Cardiac muscle cell (in vitro differentiated cells and primary cell): ENCODE data around the gene KSR1. TPM values are rescaled to one million over a fixed set of nuclear protein-coding genes. Genes with fewer than 3 reads are reported as not detected.
"Not testable (repeated sequence)": the region's sequence is repeated elsewhere in the genome, so short reads cannot be mapped to it uniquely, and the experiment has no call there.

Experiments
- DNase-seq, 2 donors: peaks; one replicate each; pipeline versions ENCODE4 v3.0.0 to v3.0.0-alpha.2; 2010 to 2017; ENCODE audit warnings: low read depth in 1 of 2, low spot score in 1 of 2
- H3K27ac ChIP-seq: fragments of 200-600 bp; sonication (generic); 2 replicates; pipeline ENCODE4 v1.5.1; 2016
- H3K27me3 ChIP-seq: fragments of 200-600 bp; sonication (generic); 2 replicates; pipeline ENCODE4 v1.6.0; 2016; ENCODE audit warnings: control low read depth
- H3K36me3 ChIP-seq: fragments of 200-600 bp; sonication (generic); 2 replicates; pipeline ENCODE4 v1.5.1; 2016; ENCODE audit warnings: control low read depth
- H3K4me1 ChIP-seq: fragments of 200-600 bp; sonication (generic); 2 replicates; pipeline ENCODE4 v1.8.1; 2017; ENCODE audit warnings: low read depth, mild to moderate bottlenecking, mixed run types
- H3K4me3 ChIP-seq: fragments of 200-600 bp; sonication (generic); 2 replicates; pipeline ENCODE4 v1.5.1; 2016; ENCODE audit warnings: mild to moderate bottlenecking
- H3K9me3 ChIP-seq: fragments of 200-600 bp; sonication (generic); 2 replicates; pipeline ENCODE4 v1.5.1; 2017; ENCODE audit warnings: low read depth, mild to moderate bottlenecking, control low read depth
- polyA plus RNA-seq: library from polyadenylated mRNA; unstranded; fragments of >200 nt; fragmentation: Nextera tagmentation; extraction: Ambion mirVana; gene quantifications from 2 replicates; pipeline ENCODE4 v1.2.1, GENCODE V29; 2016
- total RNA-seq: library from RNA; depleted of rRNA; stranded (reverse); fragments of >200 nt; gene quantifications from 2 replicates; pipeline ENCODE4 v1.2.3, GENCODE V29; 2016
- TF ChIP-seq, protein P1 (sequence below): IDR thresholded peaks from 2 replicates; pipeline ENCODE4 v1.5.1; 2012; ENCODE audit warnings: low read depth, mild to moderate bottlenecking, low read length

Gene KSR1
- total and polyA plus RNA-seq, 2 experiments from 2014 or later = 15.7 to 29.0 TPM

DNA sequence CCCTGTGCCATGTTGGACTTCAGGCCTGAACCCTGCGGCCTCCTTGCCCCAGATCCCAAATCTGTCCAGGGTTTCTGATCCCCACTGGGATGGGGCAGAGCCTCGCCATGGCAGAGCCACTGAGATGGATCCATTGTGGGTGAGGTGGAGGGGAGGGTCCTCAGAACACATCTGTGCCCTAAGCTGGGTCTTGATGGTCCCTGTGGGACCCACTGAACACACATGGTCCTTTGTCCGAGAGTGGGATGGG lies 38.0 kb upstream of the KSR1 start:
- Histone ChIP-seq H3K4me1 (no peaks in the 10 kb centered on the region), H3K36me3 (no peaks in the 10 kb centered on the region), H3K27me3 (no peaks in the 10 kb centered on the region), H3K27ac (no peak overlapping the region), H3K4me3 (no peak overlapping the region), H3K9me3 (no peaks in the 10 kb centered on the region)
- no peak for DNase-seq
- TF ChIP-seq, protein P1, sequence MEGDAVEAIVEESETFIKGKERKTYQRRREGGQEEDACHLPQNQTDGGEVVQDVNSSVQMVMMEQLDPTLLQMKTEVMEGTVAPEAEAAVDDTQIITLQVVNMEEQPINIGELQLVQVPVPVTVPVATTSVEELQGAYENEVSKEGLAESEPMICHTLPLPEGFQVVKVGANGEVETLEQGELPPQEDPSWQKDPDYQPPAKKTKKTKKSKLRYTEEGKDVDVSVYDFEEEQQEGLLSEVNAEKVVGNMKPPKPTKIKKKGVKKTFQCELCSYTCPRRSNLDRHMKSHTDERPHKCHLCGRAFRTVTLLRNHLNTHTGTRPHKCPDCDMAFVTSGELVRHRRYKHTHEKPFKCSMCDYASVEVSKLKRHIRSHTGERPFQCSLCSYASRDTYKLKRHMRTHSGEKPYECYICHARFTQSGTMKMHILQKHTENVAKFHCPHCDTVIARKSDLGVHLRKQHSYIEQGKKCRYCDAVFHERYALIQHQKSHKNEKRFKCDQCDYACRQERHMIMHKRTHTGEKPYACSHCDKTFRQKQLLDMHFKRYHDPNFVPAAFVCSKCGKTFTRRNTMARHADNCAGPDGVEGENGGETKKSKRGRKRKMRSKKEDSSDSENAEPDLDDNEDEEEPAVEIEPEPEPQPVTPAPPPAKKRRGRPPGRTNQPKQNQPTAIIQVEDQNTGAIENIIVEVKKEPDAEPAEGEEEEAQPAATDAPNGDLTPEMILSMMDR = no peak

DNA sequence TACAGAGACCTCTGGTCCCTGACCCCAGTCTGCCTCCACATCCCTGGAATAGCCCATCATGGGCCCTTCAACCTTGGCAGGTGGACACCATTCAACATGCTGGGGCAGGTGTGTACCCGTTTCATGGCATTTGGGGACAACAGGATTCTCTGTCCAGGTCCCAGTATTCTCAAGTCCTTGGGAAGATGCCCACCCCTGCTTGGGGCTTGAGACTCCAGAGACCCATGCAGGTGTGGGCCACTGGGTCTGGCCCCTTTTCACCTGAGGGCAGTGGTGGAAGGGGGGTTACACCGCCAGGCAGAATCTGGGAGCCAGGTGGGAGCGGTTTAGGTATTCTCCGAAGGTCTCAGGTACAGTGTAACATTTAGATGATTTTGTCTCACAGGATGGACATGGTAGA lies 37.1 kb upstream of the KSR1 start:
- TF ChIP-seq, protein P1 = no peak
- no peaks in the 10 kb centered on the region for H3K27me3 ChIP-seq

DNA sequence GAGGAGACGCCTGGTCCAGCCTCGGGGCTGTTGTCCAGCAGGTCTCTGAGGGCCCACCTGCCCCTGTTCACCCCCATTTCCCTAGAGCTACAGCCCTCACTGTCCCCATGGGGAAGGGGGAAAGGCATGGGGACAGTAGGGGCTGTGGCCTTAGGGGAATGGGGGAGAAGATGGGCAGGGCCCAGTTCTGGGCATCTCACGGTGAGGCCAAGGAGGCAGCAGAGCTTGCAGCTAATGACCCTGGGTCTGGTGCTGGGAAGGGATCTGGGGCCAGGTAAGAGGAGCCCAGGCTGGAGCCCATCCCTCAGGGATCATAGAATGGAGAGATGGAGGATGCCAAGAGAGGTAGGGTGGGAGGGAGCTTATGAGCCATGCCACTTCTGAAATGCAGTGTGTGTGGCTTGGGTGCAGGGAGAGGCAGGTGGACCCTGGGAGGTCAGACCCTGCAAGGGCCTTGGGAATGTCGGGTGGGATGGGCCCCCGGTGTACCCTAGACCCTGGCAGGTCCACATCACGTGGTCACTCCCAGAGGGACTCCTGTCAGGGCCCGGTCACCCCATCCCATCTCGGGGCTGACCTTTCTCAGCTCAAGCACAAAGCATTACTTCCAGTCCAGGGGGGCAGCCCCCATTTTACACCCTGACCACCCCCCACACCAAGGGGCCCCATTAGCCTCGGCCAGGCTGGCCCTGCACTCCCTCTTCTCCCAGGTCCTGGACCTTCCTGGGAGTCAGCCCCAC lies 35.9 kb upstream of the KSR1 start:
- no peak for DNase-seq
- Histone ChIP-seq H3K9me3 (no peaks in the 10 kb centered on the region), H3K27ac (no peak overlapping the region), H3K36me3 (no peaks in the 10 kb centered on the region), H3K4me1 (no peaks in the 10 kb centered on the region), H3K4me3 (no peak overlapping the region), H3K27me3 (no peaks in the 10 kb centered on the region)
- TF ChIP-seq, protein P1 = no peak

More for the DNA sequence above, 37.1 kb upstream of the KSR1 start:
- no peak for DNase-seq
- no peaks in the 10 kb centered on the region for H3K36me3 ChIP-seq
- H3K4me1 ChIP-seq = no peaks in the 10 kb centered on the region
- H3K4me3 ChIP-seq = no peak overlapping the region
- no peak overlapping the region for H3K27ac ChIP-seq
- no peaks in the 10 kb centered on the region for H3K9me3 ChIP-seq

DNA sequence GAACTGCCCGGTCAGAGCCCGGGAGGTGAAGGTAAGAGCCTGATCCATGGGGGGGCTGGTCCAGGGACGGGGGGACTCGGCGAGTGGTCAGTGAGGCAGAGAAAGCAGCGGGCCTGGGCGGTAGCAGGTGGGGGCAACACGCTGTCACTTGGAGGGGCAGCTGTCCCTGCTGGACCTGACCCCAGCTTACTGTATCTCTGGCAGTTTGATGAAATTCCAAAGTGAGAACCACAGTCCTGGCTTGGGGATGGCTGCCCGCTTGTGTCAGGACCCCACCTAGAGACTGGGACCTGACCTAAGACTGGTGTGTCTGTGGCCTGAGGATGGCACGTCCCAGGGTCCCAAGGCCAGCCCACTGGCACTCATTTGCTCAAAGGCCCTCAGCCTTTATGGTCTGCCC lies 35.1 kb upstream of the KSR1 start:
- Histone ChIP-seq H3K4me3 (no peak overlapping the region), H3K27me3 (no peaks in the 10 kb centered on the region), H3K36me3 (no peaks in the 10 kb centered on the region), H3K4me1 (no peaks in the 10 kb centered on the region), H3K27ac (no peak overlapping the region), H3K9me3 (no peaks in the 10 kb centered on the region)
- DNase-seq = no peak
- TF ChIP-seq, protein P1 = no peak

DNA sequence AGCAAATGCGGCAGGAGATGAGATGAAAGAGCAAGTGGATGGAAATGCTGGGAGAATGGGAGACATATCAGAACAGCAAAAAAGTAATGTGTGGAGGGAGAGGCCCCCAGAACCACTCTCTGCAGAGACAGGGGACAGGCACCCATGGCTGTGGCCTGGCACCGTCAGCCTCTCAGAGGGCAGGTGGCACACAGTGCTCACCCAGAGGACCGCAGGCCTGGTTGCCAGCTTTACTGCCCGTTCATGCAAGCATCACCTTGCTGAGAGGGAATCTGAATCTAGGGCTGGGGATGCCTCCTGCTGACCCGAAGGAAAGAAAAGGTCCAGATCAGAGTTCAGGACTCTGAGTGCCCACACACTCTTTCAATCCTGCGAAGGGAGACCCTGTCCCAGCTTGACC lies 34.6 kb upstream of the KSR1 start:
- H3K4me1 ChIP-seq, DNase-seq, H3K27me3 ChIP-seq, H3K4me3 ChIP-seq, H3K27ac ChIP-seq, H3K9me3 ChIP-seq, H3K36me3 ChIP-seq: not testable (repeated sequence)

DNA sequence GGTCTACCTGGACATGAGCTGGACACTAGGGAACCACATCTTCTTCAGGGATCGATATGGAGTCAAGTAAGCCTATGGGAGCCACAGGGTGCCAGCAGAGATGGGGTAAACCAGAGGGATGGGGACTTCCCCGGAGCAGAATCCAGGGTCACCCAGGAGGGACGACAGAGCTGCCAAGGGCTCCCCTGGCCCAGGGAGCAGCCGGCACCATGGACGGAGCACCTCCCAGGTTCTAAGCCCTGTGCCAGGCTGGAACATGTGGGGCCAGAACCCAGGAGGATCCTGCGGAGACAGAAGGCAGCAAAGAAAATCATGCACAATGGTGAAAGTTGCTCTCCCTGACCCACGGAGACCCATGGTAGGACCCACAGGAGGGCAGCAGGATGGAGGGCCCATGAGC lies 33.6 kb upstream of the KSR1 start:
- no peak for DNase-seq
- H3K36me3 ChIP-seq = no peaks in the 10 kb centered on the region
- no peaks in the 10 kb centered on the region for H3K27me3 ChIP-seq
- H3K9me3 ChIP-seq = no peaks in the 10 kb centered on the region
- H3K4me1 ChIP-seq = no peaks in the 10 kb centered on the region
- no peak overlapping the region for H3K27ac ChIP-seq
- no peak overlapping the region for H3K4me3 ChIP-seq
- TF ChIP-seq, protein P1 = no peak
